Activated CD4-positive, CD25-positive, alpha-beta regulatory T cell treated with anti-CD3 and anti-CD28 coated beads, Interleukin-2, amount 50 U/mL, for 72 hours (primary cell): Measurements from ENCODE around the gene FARP2.
"Not testable (repeated sequence)": the region's sequence is repeated elsewhere in the genome, so short reads cannot be mapped to it uniquely, and the experiment has no call there.

Source experiments
- DNase-seq: peaks from one replicate; pipeline ENCODE4 v3.0.0; 2021

The FARP2 gene

GRCh38 chr2:241491549-241492173 lies 135.6 kb downstream of the FARP2 start:
- no peak for DNase-seq

- no peak for DNase-seq
Observed at GRCh38 chr2:241492174-241492565, 136.1 kb downstream of the FARP2 start.

- DNase-seq = no peak
Observed at GRCh38 chr2:241493092-241493491, 137.0 kb downstream of the FARP2 start.

GRCh38 chr2:241494311-241494908 lies 138.3 kb downstream of the FARP2 start:
- DNase-seq = no peak

GRCh38 chr2:241495172-241496002 lies 139.3 kb downstream of the FARP2 start:
- DNase-seq = no peak

GRCh38 chr2:241496003-241496707 lies 140.1 kb downstream of the FARP2 start:
- DNase-seq = no peak

GRCh38 chr2:241496904-241497877 lies 141.1 kb downstream of the FARP2 start:
- no peak for DNase-seq

- DNase-seq = no peak
Observed at GRCh38 chr2:241498115-241499070, 142.3 kb downstream of the FARP2 start.

- DNase-seq = no peak
Observed at GRCh38 chr2:241499146-241499965, 143.3 kb downstream of the FARP2 start.

- no peak for DNase-seq
Observed at GRCh38 chr2:241500016-241500415, 143.9 kb downstream of the FARP2 start.

- DNase-seq = no peak
Observed at GRCh38 chr2:241500431-241500975, 144.4 kb downstream of the FARP2 start.

GRCh38 chr2:241501099-241501541 lies 145.0 kb downstream of the FARP2 start:
- DNase-seq = no peak

- DNase-seq = no peak
Observed at GRCh38 chr2:241501551-241501950, 145.5 kb downstream of the FARP2 start.

GRCh38 chr2:241502281-241502680 lies 146.2 kb downstream of the FARP2 start:
- no peak for DNase-seq

- DNase-seq = no peak
Observed at GRCh38 chr2:241503776-241504392, 147.8 kb downstream of the FARP2 start.

- no peak for DNase-seq
Observed at GRCh38 chr2:241505086-241505780, 149.1 kb downstream of the FARP2 start.

GRCh38 chr2:241505781-241506201 lies 149.7 kb downstream of the FARP2 start:
- no peak for DNase-seq

- not testable (repeated sequence) for DNase-seq
Observed at GRCh38 chr2:241506317-241506716, 150.2 kb downstream of the FARP2 start.
